IMR-90 (cell line): ENCODE results near the gene TJP1. TPM values are rescaled to one million over a fixed set of nuclear protein-coding genes. Genes with fewer than 3 reads are reported as not detected.

ENCODE experiments used
- ATAC-seq: fragments of 200-7000 bp; cut with Tn5 transposase; 2 replicates; pipeline ENCODE4 v1.9.1; 2020; ENCODE audit warnings: low read depth, mild to moderate bottlenecking, moderate library complexity
- BruUV-seq: library from RNA; stranded (reverse); fragments of 400-500 nt; replicated peaks from 2 replicates; lab custom pipeline; 2021; lab: Mats Ljungman, UMichigan
- CTCF ChIA-PET: fragments of 300-600 bp; formaldehyde crosslinking; extraction: SDS; loops from one replicate; lab custom pipeline; 2021; ENCODE audit warnings: antibody characterized with exemption; lab: Yijun Ruan, JAX
- POLR2A ChIA-PET: fragments of 300-600 bp; sonication (Branson Sonifier 250); formaldehyde crosslinking; loops from one replicate; lab custom pipeline; 2022; ENCODE audit warnings: antibody characterized with exemption; ENCODE audit not compliant: unreplicated experiment; lab: Charles Lee
- DNase-seq: peaks from one replicate; pipeline ENCODE4 v3.0.0; 2013
- H2AFZ ChIP-seq: replicated peaks from 2 replicates; pipeline ENCODE3; 2013; ENCODE audit warnings: low read length, mild to moderate bottlenecking; ENCODE audit not compliant: poor library complexity
- H2AK5ac ChIP-seq: 2 replicates; pipeline ENCODE4 v1.6.1; 2013; ENCODE audit warnings: low read depth, low read length, inconsistent platforms
- H2AK9ac ChIP-seq: replicated peaks from 2 replicates; pipeline ENCODE3; 2013; ENCODE audit warnings: mild to moderate bottlenecking, low read depth, low read length, moderate library complexity; ENCODE audit not compliant: poor library complexity
- H2BK120ac ChIP-seq: 2 replicates; pipeline ENCODE4 v1.6.1; 2013; ENCODE audit warnings: low read depth, low read length, inconsistent platforms
- H2BK15ac ChIP-seq: 3 replicates; pipeline ENCODE4 v1.6.1; 2013; ENCODE audit warnings: low read depth, low read length, inconsistent platforms
- H2BK20ac ChIP-seq: 2 replicates; pipeline ENCODE4 v1.6.1; 2013; ENCODE audit warnings: low read depth, mild to moderate bottlenecking, inconsistent platforms, low read length, moderate library complexity
- H2BK5ac ChIP-seq: 2 replicates; pipeline ENCODE4 v1.6.1; 2013; ENCODE audit warnings: mild to moderate bottlenecking, low read depth, low read length, inconsistent platforms; ENCODE audit not compliant: poor library complexity, severe bottlenecking
- H3K14ac ChIP-seq: replicated peaks from 2 replicates; pipeline ENCODE4 v1.6.1; 2013; ENCODE audit warnings: low read depth, low read length, inconsistent platforms
- H3K18ac ChIP-seq: 2 replicates; pipeline ENCODE4 v1.6.1; 2013; ENCODE audit warnings: low read depth, low read length, control low read depth
- H3K23ac ChIP-seq: 2 replicates; pipeline ENCODE4 v1.6.1; 2013; ENCODE audit warnings: low read depth, low read length, inconsistent platforms
- H3K27ac ChIP-seq: 2 replicates; pipeline ENCODE4 v1.5.1; 2013; ENCODE audit warnings: mild to moderate bottlenecking, control low read depth, low read length; ENCODE audit not compliant: insufficient read depth
- H3K27me3 ChIP-seq: 2 replicates; pipeline ENCODE4 v1.6.1; 2013; ENCODE audit warnings: low read length; ENCODE audit not compliant: control insufficient read depth, insufficient read depth
- H3K36me3 ChIP-seq: 2 replicates; pipeline ENCODE4 v1.6.1; 2013; ENCODE audit warnings: low read length, mixed read lengths; ENCODE audit not compliant: control insufficient read depth, insufficient read depth
- H3K4ac ChIP-seq: 2 replicates; pipeline ENCODE4 v1.6.1; 2013; ENCODE audit warnings: low read depth, low read length, inconsistent platforms
- H3K4me1 ChIP-seq: 2 replicates; pipeline ENCODE4 v1.6.1; 2013; ENCODE audit warnings: low read length, mixed read lengths; ENCODE audit not compliant: control insufficient read depth, insufficient read depth
- H3K4me2 ChIP-seq: 2 replicates; pipeline ENCODE4 v1.6.1; 2013; ENCODE audit warnings: low read depth, mild to moderate bottlenecking, control low read depth, low read length, moderate library complexity
- H3K4me3 ChIP-seq: 2 replicates; pipeline ENCODE4 v1.5.1; 2013; ENCODE audit warnings: low read depth, mild to moderate bottlenecking, control low read depth, low read length, moderate library complexity; ENCODE audit not compliant: insufficient read depth
- H3K56ac ChIP-seq: 2 replicates; pipeline ENCODE4 v1.6.1; 2013; ENCODE audit warnings: low read length, inconsistent platforms; ENCODE audit not compliant: insufficient read depth; ENCODE audit errors: extremely low read depth
- H3K79me1 ChIP-seq, 2 experiments: 2 replicates each; pipeline ENCODE4 v1.6.1; 2013; ENCODE audit warnings: low read length in 2 of 2, inconsistent platforms in 1 of 2, low read depth in 1 of 2
- H3K9ac ChIP-seq: 2 replicates; pipeline ENCODE4 v1.6.1; 2013; ENCODE audit warnings: low read depth, low read length, control low read depth
- H3K9me1 ChIP-seq: 2 replicates; pipeline ENCODE4 v1.6.1; 2013; ENCODE audit warnings: low read length, inconsistent platforms; ENCODE audit not compliant: insufficient read depth
- H3K9me3 ChIP-seq: 2 replicates; pipeline ENCODE4 v1.6.1; 2013; ENCODE audit warnings: low read length; ENCODE audit not compliant: control insufficient read depth, insufficient read depth
- H4K20me1 ChIP-seq: 2 replicates; pipeline ENCODE4 v1.6.1; 2013; ENCODE audit warnings: low read length, inconsistent platforms; ENCODE audit not compliant: insufficient read depth
- H4K5ac ChIP-seq: 2 replicates; pipeline ENCODE4 v1.6.1; 2013; ENCODE audit warnings: mild to moderate bottlenecking, low read depth, low read length, control low read depth
- H4K8ac ChIP-seq, 2 experiments: 2 replicates each; pipeline ENCODE4 v1.6.1; 2013; ENCODE audit warnings: low read depth in 2 of 2, low read length in 2 of 2, control low read depth in 1 of 2, inconsistent platforms in 1 of 2
- H4K91ac ChIP-seq: 2 replicates; pipeline ENCODE4 v1.6.1; 2013; ENCODE audit warnings: low read depth, low read length, inconsistent platforms; ENCODE audit not compliant: insufficient read depth
- BHLHE40 ChIP-seq: fragments of 150-350 bp; IDR thresholded peaks from 2 replicates; pipeline ENCODE4 v1.6.1; 2016; ENCODE audit warnings: mild to moderate bottlenecking, low read depth, low read length
- CEBPB ChIP-seq: IDR thresholded peaks from 2 replicates; pipeline ENCODE4 v1.6.1; 2012; ENCODE audit warnings: low read depth, low read length, improper control_type of control experiment
- CHD1 ChIP-seq: IDR thresholded peaks from 2 replicates; pipeline ENCODE4 v1.6.1; 2012; ENCODE audit warnings: low read depth, low read length, improper control_type of control experiment
- FOS ChIP-seq: fragments of 150-350 bp; IDR thresholded peaks from 2 replicates; pipeline ENCODE4 v1.6.1; 2016; ENCODE audit warnings: low read depth, low read length
- MAFK ChIP-seq: IDR thresholded peaks from 2 replicates; pipeline ENCODE4 v1.6.1; 2012; ENCODE audit warnings: low read depth, low read length, improper control_type of control experiment
- MAZ ChIP-seq: IDR thresholded peaks from 2 replicates; pipeline ENCODE4 v1.6.1; 2012; ENCODE audit warnings: low read depth, mild to moderate bottlenecking, low read length, improper control_type of control experiment, moderate library complexity, borderline replicate concordance
- MXI1 ChIP-seq: IDR thresholded peaks from 2 replicates; pipeline ENCODE4 v1.6.1; 2012; ENCODE audit warnings: low read depth, mild to moderate bottlenecking, low read length, moderate library complexity, borderline replicate concordance
- NFE2L2 ChIP-seq: fragments of 150-350 bp; IDR thresholded peaks from 2 replicates; pipeline ENCODE4 v1.6.1; 2016; ENCODE audit warnings: low read depth, mild to moderate bottlenecking, low read length
- POLR2A ChIP-seq: IDR thresholded peaks from 2 replicates; pipeline ENCODE4 v1.6.1; 2012; ENCODE audit warnings: mild to moderate bottlenecking, low read depth, low read length
- RAD21 ChIP-seq: IDR thresholded peaks from 2 replicates; pipeline ENCODE4 v1.6.1; 2012; ENCODE audit warnings: low read length, improper control_type of control experiment
- RCOR1 ChIP-seq: IDR thresholded peaks from 2 replicates; pipeline ENCODE4 v1.6.1; 2012; ENCODE audit warnings: mild to moderate bottlenecking, low read length, improper control_type of control experiment; ENCODE audit not compliant: insufficient replicate concordance
- RFX5 ChIP-seq: IDR thresholded peaks from 2 replicates; pipeline ENCODE4 v1.8.0; 2012; ENCODE audit warnings: low read depth, mild to moderate bottlenecking, low read length, moderate library complexity
- SMC3 ChIP-seq: fragments of 150-350 bp; IDR thresholded peaks from 2 replicates; pipeline ENCODE4 v1.6.1; 2016; ENCODE audit warnings: low read depth, mild to moderate bottlenecking, antibody characterized with exemption, low read length, moderate library complexity
- WGBS, 2 experiments: methylation state at CpG; one replicate each; pipeline versions ENCODE4 v1.1.5 to v1.1.7; 2013; ENCODE audit warnings: missing lambda C conversion rate in 2 of 2; ENCODE audit not compliant: insufficient read length in 1 of 2; ENCODE audit errors: extremely low coverage in 2 of 2; 5-methylcytosine and 5-hydroxymethylcytosine counted together
- dilution Hi-C: fragments of 300-500 bp; cut with HindIII; formaldehyde crosslinking; loops from one replicate; pipeline ENCODE4 v1.14.3; 2018; ENCODE audit warnings: low sequenced_read_pairs; ENCODE audit not compliant: unreplicated experiment
- in situ Hi-C: fragments of 300-500 bp; cut with MboI; formaldehyde crosslinking; loops from 3 replicates; pipeline ENCODE4 v1.14.3; 2019; ENCODE audit warnings: low sequenced_read_pairs, inconsistent platforms, mixed read lengths
- intact Hi-C: fragments of 100-400 bp; cut with micrococcal nuclease; formaldehyde crosslinking; loops from 2 replicates; pipeline ENCODE4 v1.10.0; 2022
- polyA plus RNA-seq, 3 experiments: library from polyadenylated mRNA; depleted of rRNA; stranded (reverse); fragments of >200 nt; gene quantifications; 2 replicates each; pipeline ENCODE4 v1.2.3, GENCODE V29; 2012; ENCODE audit warnings: low replicate concordance in 1 of 3
- total RNA-seq: library from RNA; depleted of rRNA; stranded (reverse); fragments of >200 nt; gene quantifications from 2 replicates; pipeline ENCODE4 v1.2.3, GENCODE V29; 2012
- TF ChIP-seq, protein P1 (sequence below): conservative IDR thresholded peaks from 2 replicates; pipeline ENCODE4 v1.5.1; 2012; ENCODE audit warnings: mild to moderate bottlenecking, low read depth, low read length, improper control_type of control experiment
- TF ChIP-seq, protein P2 (sequence below): fragments of 150-350 bp; IDR thresholded peaks from 2 replicates; pipeline ENCODE4 v1.6.1; 2016; ENCODE audit warnings: low read depth, mild to moderate bottlenecking, low read length, moderate library complexity, borderline replicate concordance
- TF ChIP-seq, protein P3 (sequence below): fragments of 150-350 bp; IDR thresholded peaks from 2 replicates; pipeline ENCODE4 v1.6.1; 2017; ENCODE audit warnings: mild to moderate bottlenecking, antibody characterized with exemption, low read length, low read depth

TJP1 gene
- total and polyA plus RNA-seq, 2 of the 4 experiments (the other 2 are of a cell fraction): 42.2 to 43.4 TPM

DNA sequence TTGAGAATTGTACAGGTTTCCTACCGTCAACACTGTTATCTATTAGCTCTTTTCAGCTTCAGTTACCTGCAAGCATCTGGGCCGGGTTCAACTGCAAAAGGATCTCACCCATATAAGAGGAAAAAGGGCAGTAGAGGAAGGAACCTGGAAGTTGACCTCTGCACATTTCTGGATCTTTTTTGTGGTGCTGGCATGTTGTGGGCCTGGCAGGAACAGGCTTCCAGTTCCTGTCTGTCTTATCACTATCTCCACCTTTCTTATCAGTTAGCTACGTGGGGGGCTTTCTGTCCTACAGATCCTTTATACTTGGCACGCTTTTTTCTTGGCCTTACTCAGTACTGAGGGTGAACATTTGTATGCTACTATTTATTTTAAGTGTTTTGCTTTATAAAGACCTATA lies 42.2 kb upstream of the TJP1 start:
- intact Hi-C loops: no loop called here
- Histone ChIP-seq H2BK120ac (no peak overlapping the region), H3K4me3 (no peak overlapping the region), H3K4me1 (peaks cover 8% of the 10 kb centered on the region), H4K91ac (no peak overlapping the region), H3K27ac (no peak overlapping the region), H2BK20ac (no peak overlapping the region), H4K20me1 (no peaks in the 10 kb centered on the region), H3K18ac (no peak overlapping the region), H2AK9ac (no peak overlapping the region), H2BK15ac (no peak overlapping the region), H3K79me1 (no peaks in the 10 kb centered on the region), H3K23ac (no peak overlapping the region), H3K4me2 (no peak overlapping the region), H3K36me3 (no peaks in the 10 kb centered on the region), H3K27me3 (no peaks in the 10 kb centered on the region), H4K5ac (no peak overlapping the region), H3K9me1 (peaks cover 3% of the 10 kb centered on the region; the same call in 1 of the 2 replicates), H2AK5ac (no peak overlapping the region), H2AFZ (no peak overlapping the region), H3K14ac (no peak overlapping the region), H3K9me3 (no peaks in the 10 kb centered on the region), H3K9ac (no peak overlapping the region), H3K4ac (no peak overlapping the region), H2BK5ac (no peak overlapping the region), H3K56ac (no peak overlapping the region), H4K8ac (no peak overlapping the region)
- no TSS peak for BruUV-seq
- no CpG with 5 or more reads among the region's 4 CpGs for WGBS, 2 experiments
- CTCF ChIA-PET: interaction anchor here (1.6 to 2.6 kb wide), 2 partner anchors 9 to 61 kb away, joined by 5 to 8 read pairs; no protein-coding TSS in a partner anchor
- ATAC-seq (no peak), DNase-seq (no peak)
- in situ Hi-C loops: no loop called here
- POLR2A ChIA-PET: no interaction called here
- dilution Hi-C loops: no loop called here
- TF ChIP-seq, protein P1, sequence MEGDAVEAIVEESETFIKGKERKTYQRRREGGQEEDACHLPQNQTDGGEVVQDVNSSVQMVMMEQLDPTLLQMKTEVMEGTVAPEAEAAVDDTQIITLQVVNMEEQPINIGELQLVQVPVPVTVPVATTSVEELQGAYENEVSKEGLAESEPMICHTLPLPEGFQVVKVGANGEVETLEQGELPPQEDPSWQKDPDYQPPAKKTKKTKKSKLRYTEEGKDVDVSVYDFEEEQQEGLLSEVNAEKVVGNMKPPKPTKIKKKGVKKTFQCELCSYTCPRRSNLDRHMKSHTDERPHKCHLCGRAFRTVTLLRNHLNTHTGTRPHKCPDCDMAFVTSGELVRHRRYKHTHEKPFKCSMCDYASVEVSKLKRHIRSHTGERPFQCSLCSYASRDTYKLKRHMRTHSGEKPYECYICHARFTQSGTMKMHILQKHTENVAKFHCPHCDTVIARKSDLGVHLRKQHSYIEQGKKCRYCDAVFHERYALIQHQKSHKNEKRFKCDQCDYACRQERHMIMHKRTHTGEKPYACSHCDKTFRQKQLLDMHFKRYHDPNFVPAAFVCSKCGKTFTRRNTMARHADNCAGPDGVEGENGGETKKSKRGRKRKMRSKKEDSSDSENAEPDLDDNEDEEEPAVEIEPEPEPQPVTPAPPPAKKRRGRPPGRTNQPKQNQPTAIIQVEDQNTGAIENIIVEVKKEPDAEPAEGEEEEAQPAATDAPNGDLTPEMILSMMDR: no peak
- TF ChIP-seq POLR2A (no peak), SMC3 (no peak), MAFK (no peak), MAZ (no peak), BHLHE40 (no peak), MXI1 (no peak), RFX5 (no peak), CHD1 (no peak), NFE2L2 (no peak), RCOR1 (no peak), FOS (no peak), CEBPB (no peak), RAD21 (no peak)
- TF ChIP-seq, protein P2, sequence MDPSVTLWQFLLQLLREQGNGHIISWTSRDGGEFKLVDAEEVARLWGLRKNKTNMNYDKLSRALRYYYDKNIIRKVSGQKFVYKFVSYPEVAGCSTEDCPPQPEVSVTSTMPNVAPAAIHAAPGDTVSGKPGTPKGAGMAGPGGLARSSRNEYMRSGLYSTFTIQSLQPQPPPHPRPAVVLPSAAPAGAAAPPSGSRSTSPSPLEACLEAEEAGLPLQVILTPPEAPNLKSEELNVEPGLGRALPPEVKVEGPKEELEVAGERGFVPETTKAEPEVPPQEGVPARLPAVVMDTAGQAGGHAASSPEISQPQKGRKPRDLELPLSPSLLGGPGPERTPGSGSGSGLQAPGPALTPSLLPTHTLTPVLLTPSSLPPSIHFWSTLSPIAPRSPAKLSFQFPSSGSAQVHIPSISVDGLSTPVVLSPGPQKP: no peak
- TF ChIP-seq, protein P3, sequence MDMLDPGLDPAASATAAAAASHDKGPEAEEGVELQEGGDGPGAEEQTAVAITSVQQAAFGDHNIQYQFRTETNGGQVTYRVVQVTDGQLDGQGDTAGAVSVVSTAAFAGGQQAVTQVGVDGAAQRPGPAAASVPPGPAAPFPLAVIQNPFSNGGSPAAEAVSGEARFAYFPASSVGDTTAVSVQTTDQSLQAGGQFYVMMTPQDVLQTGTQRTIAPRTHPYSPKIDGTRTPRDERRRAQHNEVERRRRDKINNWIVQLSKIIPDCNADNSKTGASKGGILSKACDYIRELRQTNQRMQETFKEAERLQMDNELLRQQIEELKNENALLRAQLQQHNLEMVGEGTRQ: no peak
